LNCAP (cell line): Measurements from ENCODE around the gene XRCC3.

Experiments used
- CTCF ChIP-seq: fragments of 450-650 bp; IDR thresholded peaks from 2 replicates; pipeline ENCODE4 v1.5.1; 2017; ENCODE audit warnings: mild to moderate bottlenecking

XRCC3 gene

GRCh38 chr14:103727313-103727980 lies 12.2 kb upstream of the XRCC3 start:
- TF ChIP-seq CTCF = peak; percentile 53

- no peak for TF ChIP-seq CTCF
Observed at GRCh38 chr14:103726474-103726873, 11.2 kb upstream of the XRCC3 start.

- TF ChIP-seq CTCF = no peak
Observed at GRCh38 chr14:103725739-103726395, 10.6 kb upstream of the XRCC3 start.

GRCh38 chr14:103725001-103725682 lies 9.9 kb upstream of the XRCC3 start:
- no peak for TF ChIP-seq CTCF

GRCh38 chr14:103724116-103724515 lies 8.9 kb upstream of the XRCC3 start:
- no peak for TF ChIP-seq CTCF

GRCh38 chr14:103723748-103724081 lies 8.5 kb upstream of the XRCC3 start:
- no peak for TF ChIP-seq CTCF

GRCh38 chr14:103721334-103722120 lies 6.3 kb upstream of the XRCC3 start:
- no peak for TF ChIP-seq CTCF
